K562 (cell line): Measurements from ENCODE around the gene CPNE2. TPM values are rescaled to one million over a fixed set of nuclear protein-coding genes. Genes with fewer than 3 reads are reported as not detected.

Source experiments
- CBX2 ChIP-seq: fragments of 200-600 bp; sonication (generic); IDR thresholded peaks from one replicate; pipeline ENCODE4 v1.6.1; 2012; ENCODE audit warnings: mild to moderate bottlenecking, low read length, inconsistent platforms; ENCODE audit not compliant: insufficient read depth, poor library complexity, severe bottlenecking
- IRF9 ChIP-seq: fragments of 450-650 bp; IDR thresholded peaks from 2 replicates; pipeline ENCODE4 v1.6.1; 2016; ENCODE audit warnings: missing biosample characterization, missing genetic modification characterization
- MAZ ChIP-seq, 2 experiments: fragments of 450-650 bp in 1 of 2; sonication (generic) in 1 of 2; formaldehyde crosslinking; IDR thresholded peaks in 1 of 2; conservative IDR thresholded peaks in 1 of 2; 2 replicates each; pipeline versions ENCODE4 v1.4.0 to v1.5.0; 2020; ENCODE audit warnings: mild to moderate bottlenecking in 1 of 2, missing genetic modification reagents in 1 of 2
- PCBP1 ChIP-seq: fragments of 200-400 bp; formaldehyde crosslinking; IDR thresholded peaks from 2 replicates; pipeline ENCODE4 v1.6.1; 2018; ENCODE audit warnings: mild to moderate bottlenecking, low read depth, low read length; ENCODE audit not compliant: poor library complexity, severe bottlenecking
- SLC30A9 ChIP-seq: fragments of 250-450 bp; sonication (Bioruptor Pico); IDR thresholded peaks from 2 replicates; pipeline ENCODE4 v1.8.0; 2022; ENCODE audit warnings: mild to moderate bottlenecking, moderate library complexity
- SP1 ChIP-seq: sonication (generic); formaldehyde crosslinking; IDR thresholded peaks from 2 replicates; pipeline ENCODE4 v1.8.1; 2022; ENCODE audit warnings: mild to moderate bottlenecking, missing genetic modification reagents
- SREBF1 ChIP-seq: fragments of 150-350 bp; IDR thresholded peaks from 2 replicates; pipeline ENCODE4 v1.6.1; 2014; ENCODE audit warnings: antibody characterized with exemption, low read depth, low read length, borderline replicate concordance
- XRCC4 ChIP-seq: IDR thresholded peaks from one replicate; pipeline ENCODE4 v1.6.1; 2011; ENCODE audit not compliant: insufficient read depth, insufficient read length; ENCODE audit errors: extremely low read depth
- ZNF589 ChIP-seq: fragments of 200-800 bp; sonication (Bioruptor generic); IDR thresholded peaks from 2 replicates; pipeline ENCODE4 v1.6.1; 2016; ENCODE audit warnings: low read depth, missing genetic modification characterization, missing compliant biosample characterization
- ZNF830 ChIP-seq: fragments of 250-450 bp; sonication (Bioruptor Pico); IDR thresholded peaks from 2 replicates; pipeline ENCODE4 v1.5.0; 2021; ENCODE audit warnings: mild to moderate bottlenecking
- polyA plus RNA-seq, 8 experiments: library from polyadenylated mRNA; depleted of rRNA in 4 of 8; stranded (reverse) in 5 of 8; unstranded in 3 of 8; fragments of >200 nt; fragmentation: Nextera tagmentation in 2 of 8; fragmentation: Illumina TruSeq in 1 of 8; extraction: Ambion mirVana in 2 of 8; extraction: Trizol in 1 of 8; gene quantifications; 2 replicates each; pipeline versions ENCODE4 v1.2.1 to v1.2.3, GENCODE V29; 2011 to 2014; ENCODE audit warnings: inconsistent platforms in 1 of 8, missing spikeins in 1 of 8
- total RNA-seq, 7 experiments: library from RNA; depleted of rRNA in 6 of 7; stranded (reverse); fragments of >200 nt in 6 of 7; fragmentation: Illumina TruSeq in 2 of 7; extraction: Trizol in 2 of 7; gene quantifications; 2 replicates each; pipeline versions ENCODE4 v1.2.1 to v1.2.3, GENCODE V29; 2011 to 2021; ENCODE audit warnings: low replicate concordance in 1 of 7
- TF ChIP-seq, protein P1 (sequence below): fragments of 250-450 bp; sonication (Bioruptor Pico); IDR thresholded peaks from 2 replicates; pipeline ENCODE4 v1.8.0; 2021; ENCODE audit warnings: moderate library complexity, mild to moderate bottlenecking, inconsistent platforms
- TF ChIP-seq, protein P2 (sequence below), 3 experiments: fragments of 200-800 bp in 1 of 3; fragments of 250-450 bp in 1 of 3; fragments of 450-650 bp in 1 of 3; sonication (Bioruptor Pico) in 1 of 3; sonication (Bioruptor generic) in 1 of 3; formaldehyde crosslinking in 1 of 3; IDR thresholded peaks; 2 replicates each; pipeline versions ENCODE4 v1.6.1 to v1.8.0; 2016 to 2022; ENCODE audit warnings: mild to moderate bottlenecking in 2 of 3, missing genetic modification characterization in 2 of 3, missing compliant biosample characterization in 1 of 3, moderate library complexity in 1 of 3

Gene CPNE2
- total and polyA plus RNA-seq, 9 of the 15 experiments (the other 6 are each of a cell fraction or from before 2014, with no cell fraction given): 3.0 to 13.9 (median 8.6) TPM

GRCh38 chr16:57178196-57178595, 85.8 kb downstream of the CPNE2 start (continued):
- TF ChIP-seq ZNF589 (CRISPR knock-in tag) (no peak), IRF9 (tag) (no peak), SREBF1 (no peak), PCBP1 (no peak), SLC30A9 (CRISPR knock-in tag) (no peak), MAZ (CRISPR knock-in tag; conservative IDR thresholded peaks at IDR 0.05 in 1 of 2, IDR thresholded peaks at IDR 0.05 in 1 of 2) (no peak), SP1 (CRISPR knock-in tag) (no peak), XRCC4 (no peak), CBX2 (no peak), ZNF830 (CRISPR knock-in tag) (no peak)
- TF ChIP-seq, protein P1, sequence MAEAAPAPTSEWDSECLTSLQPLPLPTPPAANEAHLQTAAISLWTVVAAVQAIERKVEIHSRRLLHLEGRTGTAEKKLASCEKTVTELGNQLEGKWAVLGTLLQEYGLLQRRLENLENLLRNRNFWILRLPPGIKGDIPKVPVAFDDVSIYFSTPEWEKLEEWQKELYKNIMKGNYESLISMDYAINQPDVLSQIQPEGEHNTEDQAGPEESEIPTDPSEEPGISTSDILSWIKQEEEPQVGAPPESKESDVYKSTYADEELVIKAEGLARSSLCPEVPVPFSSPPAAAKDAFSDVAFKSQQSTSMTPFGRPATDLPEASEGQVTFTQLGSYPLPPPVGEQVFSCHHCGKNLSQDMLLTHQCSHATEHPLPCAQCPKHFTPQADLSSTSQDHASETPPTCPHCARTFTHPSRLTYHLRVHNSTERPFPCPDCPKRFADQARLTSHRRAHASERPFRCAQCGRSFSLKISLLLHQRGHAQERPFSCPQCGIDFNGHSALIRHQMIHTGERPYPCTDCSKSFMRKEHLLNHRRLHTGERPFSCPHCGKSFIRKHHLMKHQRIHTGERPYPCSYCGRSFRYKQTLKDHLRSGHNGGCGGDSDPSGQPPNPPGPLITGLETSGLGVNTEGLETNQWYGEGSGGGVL (CRISPR knock-in tag): no peak
- TF ChIP-seq, protein P2, sequence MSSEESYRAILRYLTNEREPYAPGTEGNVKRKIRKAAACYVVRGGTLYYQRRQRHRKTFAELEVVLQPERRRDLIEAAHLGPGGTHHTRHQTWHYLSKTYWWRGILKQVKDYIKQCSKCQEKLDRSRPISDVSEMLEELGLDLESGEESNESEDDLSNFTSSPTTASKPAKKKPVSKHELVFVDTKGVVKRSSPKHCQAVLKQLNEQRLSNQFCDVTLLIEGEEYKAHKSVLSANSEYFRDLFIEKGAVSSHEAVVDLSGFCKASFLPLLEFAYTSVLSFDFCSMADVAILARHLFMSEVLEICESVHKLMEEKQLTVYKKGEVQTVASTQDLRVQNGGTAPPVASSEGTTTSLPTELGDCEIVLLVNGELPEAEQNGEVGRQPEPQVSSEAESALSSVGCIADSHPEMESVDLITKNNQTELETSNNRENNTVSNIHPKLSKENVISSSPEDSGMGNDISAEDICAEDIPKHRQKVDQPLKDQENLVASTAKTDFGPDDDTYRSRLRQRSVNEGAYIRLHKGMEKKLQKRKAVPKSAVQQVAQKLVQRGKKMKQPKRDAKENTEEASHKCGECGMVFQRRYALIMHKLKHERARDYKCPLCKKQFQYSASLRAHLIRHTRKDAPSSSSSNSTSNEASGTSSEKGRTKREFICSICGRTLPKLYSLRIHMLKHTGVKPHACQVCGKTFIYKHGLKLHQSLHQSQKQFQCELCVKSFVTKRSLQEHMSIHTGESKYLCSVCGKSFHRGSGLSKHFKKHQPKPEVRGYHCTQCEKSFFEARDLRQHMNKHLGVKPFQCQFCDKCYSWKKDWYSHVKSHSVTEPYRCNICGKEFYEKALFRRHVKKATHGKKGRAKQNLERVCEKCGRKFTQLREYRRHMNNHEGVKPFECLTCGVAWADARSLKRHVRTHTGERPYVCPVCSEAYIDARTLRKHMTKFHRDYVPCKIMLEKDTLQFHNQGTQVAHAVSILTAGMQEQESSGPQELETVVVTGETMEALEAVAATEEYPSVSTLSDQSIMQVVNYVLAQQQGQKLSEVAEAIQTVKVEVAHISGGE (CRISPR knock-in tag; IDR thresholded peaks at IDR 0.05): no peak
